GM21381 (cell line): ENCODE results near the gene DCUN1D3.
"Not testable (repeated sequence)": the region's sequence is repeated elsewhere in the genome, so short reads cannot be mapped to it uniquely, and the experiment has no call there.

Experiments
- ATAC-seq: cut with Tn5 transposase; IDR thresholded peaks from one replicate; pipeline ENCODE4 v1.9.1; 2021; ENCODE audit warnings: mild to moderate bottlenecking, moderate library complexity; ENCODE audit not compliant: unreplicated experiment

The DCUN1D3 gene, protein sequence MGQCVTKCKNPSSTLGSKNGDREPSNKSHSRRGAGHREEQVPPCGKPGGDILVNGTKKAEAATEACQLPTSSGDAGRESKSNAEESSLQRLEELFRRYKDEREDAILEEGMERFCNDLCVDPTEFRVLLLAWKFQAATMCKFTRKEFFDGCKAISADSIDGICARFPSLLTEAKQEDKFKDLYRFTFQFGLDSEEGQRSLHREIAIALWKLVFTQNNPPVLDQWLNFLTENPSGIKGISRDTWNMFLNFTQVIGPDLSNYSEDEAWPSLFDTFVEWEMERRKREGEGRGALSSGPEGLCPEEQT

DNA sequence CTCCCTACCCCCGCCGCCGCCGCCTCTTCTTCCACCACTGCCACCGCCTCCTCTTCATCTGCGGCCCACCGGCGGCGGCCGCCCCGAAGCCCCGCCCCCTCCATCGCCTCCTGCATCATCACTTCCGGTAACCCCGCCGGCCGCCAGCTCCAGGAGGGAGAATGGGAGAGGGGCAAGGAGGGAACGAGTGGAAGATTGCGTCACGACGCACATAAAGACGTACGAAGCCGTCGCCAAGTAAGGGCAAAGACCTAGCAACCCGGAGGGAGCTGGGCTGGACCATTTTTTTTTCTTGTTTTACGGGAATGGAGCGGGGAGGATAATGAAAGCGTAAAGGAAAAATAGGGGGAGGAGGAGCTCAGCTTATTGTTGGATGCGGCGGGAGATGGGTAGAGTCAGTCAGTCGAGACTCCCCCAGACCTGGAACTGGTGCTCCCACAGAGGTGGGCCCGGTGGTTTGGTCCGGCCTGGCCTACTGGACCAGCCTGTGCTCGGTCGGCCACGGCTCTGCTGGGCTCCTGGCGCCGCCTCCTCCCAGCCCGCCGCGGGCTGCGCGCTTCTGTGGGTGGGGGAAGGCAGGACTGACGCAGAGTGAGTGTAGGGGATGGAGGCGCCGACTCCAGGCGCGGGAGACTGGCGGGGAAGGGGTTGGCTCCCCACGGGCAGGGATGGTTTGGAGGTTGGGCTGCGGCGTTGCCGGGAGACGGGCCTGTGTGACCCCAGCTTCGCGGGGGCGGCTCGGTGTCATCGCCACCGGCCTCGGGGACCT lies at the start of gene DCUN1D3, which contains the start of gene LYRM1:
Gene DCUN1D3 (minus strand): TSS at position 60 of the 769 bp plus-strand sequence. CDS start 37,820 bp downstream, outside the sequence.
Gene LYRM1 (plus strand): TSS at position 473 of the 769 bp plus-strand sequence. CDS start 14,785 bp downstream, outside the sequence.
- peak; percentile 62 for ATAC-seq

DNA sequence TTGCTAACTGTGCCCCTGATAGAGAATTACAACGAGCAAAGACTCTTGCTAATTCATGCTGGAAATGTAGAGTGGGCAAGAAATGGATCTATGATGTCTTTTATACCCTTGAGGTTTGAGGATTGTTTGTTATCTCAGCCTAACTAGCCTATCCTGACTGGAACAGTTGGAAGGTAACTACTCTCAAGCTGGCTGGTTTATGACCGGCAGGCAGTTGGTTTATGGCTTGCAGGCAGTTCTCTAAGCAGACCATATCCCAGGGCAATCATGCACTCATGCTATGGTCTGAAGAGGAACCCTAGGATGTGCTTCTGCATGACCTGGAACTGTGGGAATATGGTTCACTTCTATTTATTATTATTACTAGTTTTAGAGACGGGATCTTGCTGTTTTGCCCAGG lies 49.5 kb upstream of the DCUN1D3 start:
- ATAC-seq = no peak

DNA sequence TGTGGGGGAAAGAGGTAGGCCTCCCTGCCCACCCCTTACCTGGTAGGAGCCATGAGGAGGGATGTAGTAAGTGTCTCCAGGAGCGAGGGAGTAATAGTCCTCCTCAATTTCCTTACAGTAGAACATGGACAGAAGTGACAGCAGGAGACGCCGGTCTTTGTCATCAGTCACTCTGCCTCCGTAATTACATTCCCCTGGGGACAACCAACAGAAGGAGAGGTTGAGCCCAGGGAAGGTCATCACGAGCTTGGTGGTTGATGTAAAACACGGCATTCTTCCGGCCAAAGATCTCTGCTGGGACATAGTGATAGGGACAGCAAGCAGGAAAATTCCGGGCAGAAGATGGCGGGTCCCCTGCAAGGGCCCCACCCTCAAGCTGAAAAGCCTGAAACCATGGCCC lies 48.3 kb upstream of the DCUN1D3 start:
- no peak for ATAC-seq

DNA sequence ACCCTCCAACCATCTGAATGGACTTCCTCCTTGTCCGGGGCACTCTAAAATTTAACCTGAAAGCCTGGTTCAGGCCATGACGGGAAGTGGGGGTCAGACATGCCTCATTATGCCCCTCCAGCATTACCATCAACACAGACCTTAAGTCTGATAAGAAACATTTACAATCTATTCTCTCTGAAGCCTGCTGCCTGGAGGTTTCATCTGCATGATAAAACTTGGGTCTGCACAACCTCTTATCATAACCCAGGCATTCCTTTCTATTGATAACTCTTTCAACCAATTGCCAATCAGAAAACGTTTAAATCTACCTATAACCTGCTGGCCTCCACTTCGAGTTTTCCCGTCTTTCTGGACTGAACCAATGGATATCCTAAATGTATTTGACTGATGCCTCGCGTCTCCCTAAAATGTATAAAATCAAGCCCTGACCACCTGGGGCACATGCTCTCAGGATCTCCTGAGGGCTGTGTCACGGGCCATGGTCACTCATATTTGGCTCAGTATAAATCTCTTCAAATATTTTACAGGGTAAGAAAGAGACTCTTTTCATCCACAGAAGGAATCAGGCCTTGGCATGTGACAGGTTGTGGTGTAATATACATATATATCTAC lies 46.0 kb upstream of the DCUN1D3 start:
- ATAC-seq = no peak

DNA sequence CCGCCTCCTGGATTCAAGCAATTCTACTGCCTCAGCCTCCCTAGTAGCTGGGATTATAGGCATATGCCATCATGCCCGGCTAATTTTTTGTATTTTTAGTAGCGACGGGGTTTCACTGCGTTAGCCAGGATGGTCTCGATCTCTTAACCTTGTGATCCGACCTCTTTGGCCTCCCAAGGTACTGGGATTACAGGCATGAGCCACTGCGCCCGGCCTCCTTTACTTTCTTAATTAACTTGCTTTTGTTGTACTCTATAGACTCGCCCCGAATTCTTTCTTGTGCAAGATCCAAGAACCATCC lies 45.4 kb upstream of the DCUN1D3 start:
- not testable (repeated sequence) for ATAC-seq

DNA sequence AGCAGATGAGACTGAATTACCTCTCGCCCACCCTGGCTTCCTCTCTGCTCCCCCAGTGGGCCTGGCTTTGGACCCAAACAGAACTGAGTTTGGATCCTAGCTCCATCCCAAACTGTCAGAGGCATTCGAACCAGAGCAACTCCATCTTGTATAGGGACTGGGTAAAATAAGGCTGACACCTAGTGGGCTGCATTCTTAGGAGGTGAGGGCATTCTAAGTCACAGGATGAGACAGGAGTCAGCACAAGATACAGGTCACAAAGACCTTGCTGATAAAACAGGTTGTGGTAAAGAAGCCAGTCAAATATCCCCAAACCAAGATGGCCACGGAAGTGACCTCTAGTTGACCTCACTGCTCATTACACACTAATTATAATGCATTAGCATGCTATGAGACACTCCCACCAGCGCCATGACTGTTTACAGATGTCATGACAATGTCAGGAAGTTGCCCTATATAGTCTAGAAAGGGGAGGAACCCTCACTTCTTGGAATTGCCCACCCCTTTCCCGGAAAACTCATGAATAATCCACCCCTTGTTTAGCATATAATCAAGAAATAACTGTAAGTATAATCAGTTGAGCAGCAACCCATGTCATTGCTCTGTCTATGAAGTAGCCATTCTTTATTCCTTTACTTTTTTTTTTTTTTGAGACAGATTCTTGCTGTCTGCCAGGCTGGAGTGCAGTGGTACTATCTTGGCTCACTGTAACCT lies 44.9 kb upstream of the DCUN1D3 start:
- no peak for ATAC-seq

DNA sequence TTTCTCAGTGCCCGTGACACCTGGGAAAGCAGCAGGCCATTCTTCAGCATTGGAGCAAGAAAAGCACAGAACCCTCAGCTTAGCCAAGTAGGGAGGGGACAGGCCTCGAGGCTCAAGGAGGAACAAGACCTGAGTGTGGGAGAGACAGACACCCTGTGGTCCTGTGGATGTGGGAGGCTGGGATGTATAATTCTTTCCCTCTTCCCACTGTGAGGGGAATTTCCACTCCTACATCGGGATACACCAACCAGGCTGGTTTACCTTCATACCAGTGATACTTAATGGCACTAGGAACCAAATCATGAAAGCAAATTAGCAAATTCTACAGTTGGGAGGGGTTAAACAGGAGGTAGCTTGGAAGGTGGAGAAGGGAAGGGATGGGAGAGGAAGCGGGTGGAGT lies 42.1 kb upstream of the DCUN1D3 start:
- no peak for ATAC-seq

DNA sequence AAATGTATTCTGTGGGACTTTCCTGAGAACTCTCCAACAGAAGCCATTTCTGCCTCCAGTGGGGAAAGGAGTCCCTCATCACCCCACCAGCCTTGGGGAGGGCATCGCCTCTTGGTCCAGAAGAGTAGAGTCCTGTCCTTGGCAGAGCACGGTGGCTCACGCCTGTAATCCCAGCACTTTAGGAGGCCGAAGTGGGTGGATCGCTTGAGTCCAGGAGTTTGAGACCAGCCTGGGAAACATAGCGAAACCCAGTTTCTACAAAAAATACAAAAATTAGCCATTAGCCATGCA lies 41.4 kb upstream of the DCUN1D3 start:
- no peak for ATAC-seq

DNA sequence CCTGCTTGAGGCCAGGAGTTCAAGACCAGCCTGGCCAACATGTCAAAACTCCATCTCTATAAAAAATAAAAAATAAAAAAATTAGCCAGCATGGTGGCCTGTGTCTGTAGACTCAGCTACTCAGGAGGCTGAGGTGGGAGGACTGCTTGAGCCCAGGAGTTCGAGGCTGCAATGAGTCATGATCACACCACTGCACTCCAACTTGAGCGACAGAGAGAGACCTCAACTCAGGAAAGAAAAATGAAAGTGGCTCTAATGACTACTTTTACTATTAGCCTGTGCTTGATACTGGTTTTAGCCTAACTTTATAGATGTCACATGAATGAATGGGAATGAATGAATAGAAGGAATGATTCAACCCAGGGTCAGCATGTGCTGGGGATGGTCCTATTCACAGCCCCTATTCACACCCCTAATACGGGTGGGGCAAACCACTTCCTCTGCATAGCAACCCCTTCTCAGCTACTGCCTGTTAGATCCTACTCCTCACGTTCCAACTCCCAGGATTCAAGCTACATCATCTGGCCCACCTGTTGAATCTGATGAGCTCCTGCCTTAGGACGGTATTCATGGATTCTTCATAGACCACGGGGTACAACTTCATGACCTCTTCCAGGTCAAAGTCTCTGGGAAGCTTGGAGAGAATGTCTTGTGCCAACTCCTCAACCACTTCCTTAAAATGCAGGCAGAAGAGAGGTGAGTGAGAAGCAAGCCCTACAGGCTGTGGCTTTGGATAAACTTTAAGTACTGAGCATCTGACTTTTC lies 40.9 kb upstream of the DCUN1D3 start:
- no peak for ATAC-seq

DNA sequence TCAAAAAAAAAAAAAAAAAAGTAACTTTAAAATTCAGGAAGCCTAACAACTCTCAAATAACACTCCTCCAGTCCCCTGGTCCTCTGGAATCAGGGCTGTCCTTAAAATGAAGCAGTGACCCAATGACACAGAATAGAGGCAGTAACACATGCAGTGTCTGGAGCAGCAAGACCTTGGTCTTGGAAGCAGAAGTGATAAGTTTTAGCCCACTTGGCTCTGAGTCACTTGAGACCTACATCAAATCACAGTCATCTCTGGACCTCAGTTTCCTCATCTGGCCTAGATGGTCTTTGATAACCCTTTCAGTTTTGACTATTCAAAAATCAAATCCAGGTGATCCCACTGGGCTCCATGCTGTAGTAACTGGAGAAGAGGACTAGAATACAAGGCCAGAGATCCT lies 39.5 kb upstream of the DCUN1D3 start:
- no peak for ATAC-seq

DNA sequence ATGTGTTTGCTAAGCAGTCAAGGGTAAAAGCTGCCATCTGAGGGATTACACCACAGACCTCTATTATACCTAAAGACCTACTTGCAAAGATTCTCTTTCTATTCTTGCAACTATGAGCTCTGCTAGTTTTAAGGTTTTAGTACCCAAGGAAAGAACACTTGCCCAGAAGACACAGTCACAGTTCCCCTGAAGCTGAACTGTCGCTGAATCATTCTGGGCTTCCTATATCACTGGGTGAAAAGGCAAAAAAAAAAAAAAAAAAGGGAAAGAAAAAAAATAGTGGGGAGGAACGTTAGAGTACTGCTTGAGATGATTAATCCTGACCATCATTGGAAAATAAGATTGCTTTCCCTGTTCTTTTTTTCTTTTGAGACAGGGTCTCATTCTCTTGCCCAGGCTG lies 38.3 kb upstream of the DCUN1D3 start:
- no peak for ATAC-seq

DNA sequence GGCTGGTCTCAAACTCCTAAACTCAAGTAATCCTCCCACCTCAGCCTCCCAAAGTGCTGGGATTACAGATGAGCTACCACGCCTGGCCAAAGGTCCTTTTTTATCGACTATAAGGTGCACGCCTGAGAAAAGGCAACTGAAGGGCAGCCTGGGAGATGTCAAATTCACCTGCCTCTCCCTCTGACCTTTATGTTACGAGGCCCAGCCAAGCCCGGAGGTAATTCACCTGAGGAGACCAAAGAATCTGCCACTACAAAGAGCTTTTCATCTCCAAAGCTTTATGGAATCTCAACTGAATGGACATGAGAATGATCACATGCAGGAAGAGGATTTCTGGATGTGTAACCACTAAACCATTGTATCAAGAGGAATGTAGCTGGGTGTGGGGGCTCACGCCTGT lies 37.6 kb upstream of the DCUN1D3 start:
- ATAC-seq = no peak

DNA sequence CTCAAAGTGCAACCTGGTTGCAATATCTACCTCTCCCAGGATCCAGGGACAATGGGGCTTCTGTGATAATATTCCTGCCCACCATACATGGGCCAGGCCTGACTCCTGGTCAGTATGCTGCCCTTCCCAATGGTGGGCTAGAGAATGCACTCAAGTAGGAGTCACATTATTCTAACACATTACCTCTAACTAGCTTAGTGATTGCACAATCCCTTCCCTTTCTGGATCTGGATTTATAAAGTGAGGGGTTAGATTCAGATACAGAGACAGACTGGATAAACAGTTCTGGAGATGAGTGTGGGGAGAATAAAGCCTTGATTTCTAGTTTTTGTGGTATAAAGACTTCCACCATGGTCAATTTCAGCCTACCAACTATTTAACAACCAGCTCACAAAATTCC lies 33.4 kb upstream of the DCUN1D3 start:
- ATAC-seq = no peak

DNA sequence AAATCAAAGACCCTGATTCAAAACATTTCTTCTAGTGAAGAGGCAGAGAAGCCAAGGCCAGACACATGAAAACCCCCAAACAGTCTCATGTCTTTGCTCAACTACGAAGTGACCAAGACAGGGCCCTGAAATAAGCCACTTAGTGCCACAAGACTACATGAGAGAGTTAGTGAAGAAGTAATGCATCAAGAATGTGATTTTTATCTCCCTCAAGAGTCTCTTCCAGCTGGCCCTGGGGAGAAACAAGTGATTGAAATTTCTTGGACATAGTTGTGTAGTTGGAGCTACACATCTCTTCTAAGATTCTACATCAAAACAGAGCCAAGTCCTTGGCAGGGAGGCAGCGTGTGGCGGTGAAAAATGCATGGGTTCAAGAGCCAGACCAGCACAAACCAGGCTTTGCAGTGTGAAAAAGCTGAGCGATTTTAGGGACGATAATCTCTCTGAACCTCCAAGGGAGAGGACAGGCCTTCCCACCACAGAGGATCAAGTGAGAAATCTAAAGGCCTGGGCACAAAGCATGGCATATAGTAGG lies 31.0 kb upstream of the DCUN1D3 start:
- no peak for ATAC-seq

DNA sequence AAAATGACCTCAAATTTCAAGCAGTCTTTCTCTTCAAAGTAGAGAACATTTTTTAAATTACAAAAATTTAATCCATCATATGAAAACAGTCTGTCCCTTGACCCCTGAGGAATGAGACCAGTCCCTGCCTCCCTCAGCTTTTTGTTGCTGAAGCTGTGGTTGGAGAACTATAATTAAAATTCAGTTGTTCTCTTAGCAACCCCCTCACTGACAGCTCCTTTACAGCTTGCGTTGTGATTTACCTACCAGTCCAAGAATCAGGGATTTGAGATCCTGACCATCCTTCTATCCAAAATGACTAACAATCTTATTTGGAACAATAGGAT lies 30.2 kb upstream of the DCUN1D3 start:
- ATAC-seq = no peak

DNA sequence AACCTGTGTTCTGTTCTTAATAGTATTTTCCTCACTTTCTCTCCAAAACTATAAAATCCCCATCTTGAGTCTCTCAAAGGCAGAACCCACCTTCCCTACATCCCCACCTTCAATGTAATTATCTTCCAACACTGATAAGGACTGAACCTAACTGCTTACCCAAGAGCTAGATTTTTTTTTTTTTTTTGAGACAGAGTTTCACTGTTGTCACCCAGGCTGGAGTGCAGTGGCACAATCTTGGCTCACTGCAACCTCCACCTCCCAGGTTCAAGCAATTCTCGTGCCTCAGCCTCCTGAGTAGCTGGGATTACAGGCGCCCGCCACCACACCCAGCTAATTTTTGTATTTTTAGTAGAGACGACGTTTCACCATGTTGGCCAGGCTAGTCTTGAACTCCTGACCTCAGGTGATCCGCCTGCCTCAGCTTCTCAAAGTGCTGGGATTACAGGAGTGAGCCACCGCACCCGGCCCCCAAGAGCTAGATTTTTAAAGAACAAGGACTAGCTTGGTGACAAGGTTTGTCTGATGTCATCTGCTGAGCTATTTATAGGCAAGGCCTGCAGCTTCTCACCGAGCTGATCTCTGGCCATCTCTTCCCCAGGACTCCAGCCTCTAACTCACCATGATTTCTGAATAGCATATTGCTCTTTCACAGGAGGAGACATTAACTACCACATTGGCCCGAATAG lies 29.7 kb upstream of the DCUN1D3 start:
- ATAC-seq = not testable (repeated sequence)

DNA sequence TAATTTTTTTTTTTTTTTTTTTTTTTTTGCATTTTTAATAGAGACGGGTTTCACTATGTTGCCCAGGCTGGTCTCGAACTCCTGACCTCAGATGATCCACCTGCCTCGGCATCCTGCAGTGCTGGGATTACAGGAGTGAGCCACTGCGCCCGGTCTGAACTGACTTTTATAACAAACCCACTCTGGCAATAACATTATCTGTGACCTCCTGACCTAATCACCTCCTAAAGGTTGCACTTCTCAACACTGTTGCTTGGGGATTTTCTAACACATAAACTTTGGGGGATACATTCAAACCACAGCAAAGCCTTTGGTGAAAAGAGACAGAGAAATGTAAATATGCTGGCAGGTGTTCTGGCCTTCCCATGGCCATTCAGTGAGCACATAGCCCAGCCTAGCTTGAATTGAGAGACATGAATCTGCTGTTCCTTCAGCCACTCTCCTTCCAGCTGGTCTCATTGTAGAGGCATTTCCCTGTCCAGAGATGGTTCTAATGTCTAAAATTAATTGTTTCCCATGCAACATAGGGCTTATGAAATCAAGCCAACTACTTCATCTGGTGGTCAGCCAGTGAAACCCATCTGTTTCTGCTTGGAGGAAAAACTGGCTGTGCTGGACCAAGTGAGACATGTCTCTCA lies 28.7 kb upstream of the DCUN1D3 start:
- no peak for ATAC-seq

DNA sequence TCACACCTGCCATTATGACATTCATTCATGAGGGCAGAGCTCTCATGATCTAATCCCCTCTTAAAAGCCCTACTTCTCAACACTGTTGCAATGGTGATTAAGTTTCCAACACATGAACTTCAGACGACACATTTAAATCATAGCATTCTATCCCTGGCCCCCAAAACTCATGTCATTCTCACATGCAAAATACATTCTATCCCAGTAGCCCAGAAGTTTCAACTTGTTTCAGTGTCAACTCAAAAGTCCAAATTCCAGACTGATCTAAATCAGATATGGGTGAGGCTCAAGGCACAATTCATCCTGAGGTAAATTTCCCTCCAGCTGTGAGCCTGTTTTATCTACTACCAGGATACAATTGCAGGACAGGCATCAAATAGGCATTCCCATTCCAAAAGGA lies 25.6 kb upstream of the DCUN1D3 start:
- no peak for ATAC-seq

DNA sequence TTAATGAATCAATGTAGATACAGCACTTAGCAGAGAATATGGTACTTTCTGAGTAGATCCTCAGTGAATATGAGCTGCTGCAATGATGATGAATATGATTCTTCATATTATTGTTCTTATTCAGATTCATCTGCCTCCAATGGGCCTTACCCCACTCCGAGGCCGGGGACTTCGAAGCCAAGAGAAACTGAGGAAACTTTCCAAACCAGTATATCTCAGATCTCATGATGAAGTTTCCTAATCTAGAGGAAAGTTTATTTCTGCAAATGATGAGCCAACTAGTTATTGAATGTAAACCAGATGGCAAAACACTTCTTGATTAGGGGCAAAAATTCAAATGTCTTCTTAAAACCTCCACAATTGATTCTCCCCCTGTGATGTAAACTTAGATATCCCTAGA lies 23.7 kb upstream of the DCUN1D3 start:
- no peak for ATAC-seq

DNA sequence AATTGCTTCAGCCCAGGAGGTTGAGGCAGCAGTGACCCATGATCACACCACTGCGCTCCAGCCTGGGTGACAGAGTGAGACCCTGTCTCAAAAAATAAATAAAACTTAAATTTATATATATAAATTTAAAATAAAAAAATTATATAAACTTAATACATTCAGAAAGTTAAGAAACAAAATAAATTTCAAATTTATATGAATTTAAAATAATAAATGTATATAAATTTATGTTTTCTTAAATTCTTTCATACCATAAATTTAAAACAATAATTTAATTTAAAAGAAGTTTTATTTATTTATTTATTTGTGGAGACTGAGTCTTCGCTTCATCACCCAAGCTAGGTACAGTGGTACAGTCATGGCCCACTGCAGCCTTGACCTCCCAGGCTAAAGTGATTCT lies 20.6 kb upstream of the DCUN1D3 start:
- no peak for ATAC-seq
